GM12878 (cell line): ENCODE measurements around the gene C17orf107. TPM values are rescaled to one million over a fixed set of nuclear protein-coding genes. Genes with fewer than 3 reads are reported as not detected.

Experiments
- ATAC-seq: fragments of 200-7000 bp; cut with Tn5 transposase; 3 replicates; pipeline ENCODE4 v1.9.1; 2020; ENCODE audit warnings: mild to moderate bottlenecking, moderate library complexity
- BruUV-seq: library from RNA; stranded (reverse); fragments of 400-500 nt; replicated peaks from 2 replicates; lab custom pipeline; 2021; lab: Mats Ljungman, UMichigan
- CTCF ChIA-PET: fragments of 300-600 bp; sonication (Branson Sonifier 250); formaldehyde crosslinking; extraction: SDS; loops from one replicate; lab custom pipeline; 2021; ENCODE audit warnings: inconsistent platforms; lab: Yijun Ruan, JAX
- POLR2A ChIA-PET: fragments of 350-600 bp; formaldehyde crosslinking; extraction: SDS; loops from one replicate; lab custom pipeline; 2021; ENCODE audit warnings: inconsistent platforms; lab: Charles Lee
- RAD21 ChIA-PET: fragments of 300-600 bp; sonication (Branson Sonifier 250); formaldehyde crosslinking; loops from one replicate; lab custom pipeline; 2023; ENCODE audit warnings: antibody characterized with exemption; ENCODE audit not compliant: unreplicated experiment; lab: Charles Lee
- SMC1A ChIA-PET: fragments of 300-600 bp; sonication (Branson Sonifier 250); formaldehyde crosslinking; loops from one replicate; lab custom pipeline; 2023; ENCODE audit not compliant: unreplicated experiment, uncharacterized antibody; lab: Charles Lee
- DNase-seq: peaks from one replicate; pipeline ENCODE4 v3.0.0-alpha.2; 2011; ENCODE audit warnings: low read depth, low spot score
- FAIRE-seq: peaks from 3 replicates; lab custom pipeline; 2011; peaks lifted over from hg19 to GRCh38; lab: Jason Lieb, UNC
- H2AFZ ChIP-seq: 2 replicates; pipeline ENCODE4 v1.6.0; 2011; ENCODE audit warnings: low read depth, low read length, control low read depth; ENCODE audit not compliant: control insufficient read depth
- H3K27ac ChIP-seq: 2 replicates; pipeline ENCODE4 v1.5.1; 2011; ENCODE audit warnings: control low read depth; ENCODE audit not compliant: control insufficient read depth, insufficient read depth
- H3K27me3 ChIP-seq, 2 experiments: replicated peaks in 1 of 2; 2 replicates each; pipeline versions ENCODE4 v1.6.0 to v1.6.1; 2011; ENCODE audit warnings: low read length in 1 of 2; ENCODE audit not compliant: control insufficient read depth in 2 of 2, insufficient read depth in 2 of 2
- H3K36me3 ChIP-seq, 2 experiments: 2 replicates each; pipeline ENCODE4 v1.5.1; 2011; ENCODE audit warnings: low read length in 1 of 2; ENCODE audit not compliant: control insufficient read depth in 2 of 2, insufficient read depth in 2 of 2
- H3K4me1 ChIP-seq: 2 replicates; pipeline ENCODE4 v1.6.1; 2011; ENCODE audit warnings: mild to moderate bottlenecking, low read length, moderate library complexity, mixed read lengths; ENCODE audit not compliant: control insufficient read depth, insufficient read depth
- H3K4me2 ChIP-seq: 2 replicates; pipeline ENCODE4 v1.6.0; 2011; ENCODE audit warnings: control low read depth; ENCODE audit not compliant: control insufficient read depth, insufficient read depth
- H3K4me3 ChIP-seq: fragments of 200-600 bp; sonication (generic); 2 replicates; pipeline ENCODE4 v1.5.1; 2016
- H3K79me2 ChIP-seq: 2 replicates; pipeline ENCODE4 v1.6.0; 2011; ENCODE audit warnings: low read length; ENCODE audit not compliant: control insufficient read depth, insufficient read depth
- H3K9ac ChIP-seq: 2 replicates; pipeline ENCODE4 v1.8.0; 2011; ENCODE audit warnings: low read length, control low read depth, mixed read lengths; ENCODE audit not compliant: control insufficient read depth, insufficient read depth
- H3K9me3 ChIP-seq: replicated peaks from 3 replicates; pipeline ENCODE4 v1.5.1; 2011; ENCODE audit warnings: mild to moderate bottlenecking, low read length; ENCODE audit not compliant: control insufficient read depth, insufficient read depth
- H4K20me1 ChIP-seq: 2 replicates; pipeline ENCODE4 v1.6.0; 2011; ENCODE audit not compliant: control insufficient read depth, insufficient read depth
- BMI1 ChIP-seq: fragments of 450-650 bp; IDR thresholded peaks from 2 replicates; pipeline ENCODE4 v1.6.1; 2016; ENCODE audit warnings: mild to moderate bottlenecking, moderate library complexity, borderline replicate concordance
- HCFC1 ChIP-seq: fragments of 150-350 bp; IDR thresholded peaks from 2 replicates; pipeline ENCODE4 v1.6.1; 2014; ENCODE audit warnings: low read length
- IRF4 ChIP-seq: IDR thresholded peaks from 2 replicates; pipeline ENCODE4 v1.6.1; 2011; ENCODE audit warnings: low read depth, low read length
- NR2F1 ChIP-seq: fragments of 450-650 bp; conservative IDR thresholded peaks from 2 replicates; pipeline ENCODE4 v1.6.1; 2017; ENCODE audit warnings: mild to moderate bottlenecking
- PAX5 ChIP-seq: IDR thresholded peaks from 2 replicates; pipeline ENCODE4 v1.6.1; 2011; ENCODE audit warnings: low read depth, low read length, borderline replicate concordance
- POLR2AphosphoS2 ChIP-seq: IDR thresholded peaks from 2 replicates; pipeline ENCODE4 v1.6.1; 2011; ENCODE audit warnings: low read depth, mild to moderate bottlenecking, low read length, improper control_type of control experiment, moderate library complexity
- SRF ChIP-seq, 2 experiments: IDR thresholded peaks; 2 replicates each; pipeline ENCODE4 v1.6.1; 2011; ENCODE audit warnings: low read depth in 2 of 2, low read length in 2 of 2, mild to moderate bottlenecking in 1 of 2, moderate library complexity in 1 of 2
- SUPT20H ChIP-seq: IDR thresholded peaks from 2 replicates; pipeline ENCODE4 v1.6.1; 2011; ENCODE audit warnings: low read depth, mild to moderate bottlenecking, low read length, moderate library complexity, borderline replicate concordance; ENCODE audit not compliant: control insufficient read depth
- WGBS: methylation state at CpG from one replicate; pipeline ENCODE4 v1.1.6; 2016; ENCODE audit warnings: low lambda C conversion rate; ENCODE audit not compliant: insufficient replicate concordance, insufficient coverage; ENCODE audit errors: missing lambda C conversion rate; 5-methylcytosine and 5-hydroxymethylcytosine counted together
- in situ Hi-C: fragments of 300-500 bp; cut with MboI; formaldehyde crosslinking; loops from 9 replicates; pipeline ENCODE4 v1.14.3; 2018; ENCODE audit warnings: mixed read lengths
- intact Hi-C: fragments of 100-400 bp; cut with micrococcal nuclease; formaldehyde crosslinking; loops from one replicate; pipeline ENCODE4 v1.14.2; 2022; ENCODE audit not compliant: unreplicated experiment
- polyA plus RNA-seq, 11 experiments: library from polyadenylated mRNA; depleted of rRNA in 4 of 11; unstranded in 6 of 11; stranded (reverse) in 5 of 11; fragments of >200 nt; fragmentation: Nextera tagmentation in 4 of 11; fragmentation: Illumina TruSeq in 1 of 11; extraction: Ambion mirVana in 4 of 11; extraction: Trizol in 1 of 11; gene quantifications; 1 replicate in 1 of 11; 2 replicates in 10 of 11; pipeline versions ENCODE4 v1.2.1 to v1.2.3, GENCODE V29; 2011 to 2016; ENCODE audit warnings: inconsistent platforms in 2 of 11, missing spikeins in 2 of 11, low read depth in 1 of 11
- total RNA-seq, 4 experiments: library from RNA; depleted of rRNA in 3 of 4; stranded (reverse); fragments of >200 nt in 3 of 4; fragmentation: Illumina TruSeq in 1 of 4; extraction: Trizol in 1 of 4; gene quantifications; 2 replicates each; pipeline versions ENCODE4 v1.2.1 to v1.2.3, GENCODE V29; 2013 to 2021
- TF ChIP-seq, protein P1 (sequence below): fragments of 450-650 bp; IDR thresholded peaks from 2 replicates; pipeline ENCODE4 v1.6.1; 2017; ENCODE audit warnings: mild to moderate bottlenecking, low read depth, inconsistent platforms; ENCODE audit not compliant: poor library complexity, severe bottlenecking
- TF ChIP-seq, protein P2 (sequence below): IDR thresholded peaks from 2 replicates; pipeline ENCODE4 v1.6.1; 2011; ENCODE audit warnings: low read depth, low read length, improper control_type of control experiment, borderline replicate concordance
- TF ChIP-seq, protein P3 (sequence below): IDR thresholded peaks from 2 replicates; pipeline ENCODE4 v1.6.1; 2011; ENCODE audit warnings: borderline replicate concordance, low read depth, mild to moderate bottlenecking, moderate library complexity, low read length; ENCODE audit not compliant: insufficient read depth, poor library complexity, severe bottlenecking
- TF ChIP-seq, protein P4 (sequence below): IDR thresholded peaks from 2 replicates; pipeline ENCODE4 v1.6.1; 2011; ENCODE audit warnings: borderline replicate concordance, low read depth, mild to moderate bottlenecking, moderate library complexity, mixed read lengths, low read length; ENCODE audit not compliant: insufficient read depth; ENCODE audit errors: extremely low read length
- TF ChIP-seq, protein P5 (sequence below): fragments of 450-650 bp; conservative IDR thresholded peaks from 2 replicates; pipeline ENCODE4 v1.6.1; 2017; ENCODE audit warnings: mild to moderate bottlenecking, moderate library complexity

C17orf107 gene
- total and polyA plus RNA-seq, 10 of the 15 experiments (the other 5 are each of a cell fraction or from before 2014, with no cell fraction given), result 0.05 to 0.46 (median 0.11) TPM; not detected in 3

DNA sequence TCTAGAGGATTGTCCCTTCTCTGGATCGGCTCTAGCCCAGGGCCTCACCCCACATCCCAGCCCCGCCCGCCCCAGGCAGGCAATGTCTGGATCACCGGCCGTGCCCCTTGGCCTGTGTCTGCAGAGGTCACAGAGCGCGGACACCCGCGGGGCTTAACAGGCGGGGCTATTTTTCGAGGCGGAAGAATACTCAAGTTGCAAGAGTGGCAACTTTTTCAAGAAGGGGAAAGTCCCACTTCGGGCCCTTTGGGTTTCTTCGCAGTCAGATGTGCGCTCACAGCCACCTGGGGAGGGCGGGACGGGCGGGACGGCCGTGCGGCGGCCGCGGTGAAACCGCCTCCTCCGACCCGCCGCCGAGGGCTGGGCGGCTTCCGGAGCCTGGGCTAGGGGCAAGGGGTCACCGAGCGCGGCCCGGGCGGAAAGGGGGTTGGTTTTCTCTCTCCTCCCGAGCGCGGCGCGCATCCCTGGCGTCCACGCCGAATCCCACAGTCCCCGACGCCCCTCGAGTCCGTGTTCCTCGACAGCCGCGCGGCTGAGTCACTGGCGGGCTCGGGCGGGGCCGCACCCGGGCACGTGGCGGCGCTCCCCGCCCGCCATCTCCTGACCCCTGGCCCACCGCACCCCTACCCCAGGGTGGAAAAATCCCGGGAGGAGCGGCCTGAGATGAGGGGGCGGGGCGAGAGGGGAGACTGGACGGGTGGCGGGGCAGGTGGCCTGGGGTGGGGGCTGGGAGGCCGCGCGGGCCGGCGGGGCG lies 50.2 kb downstream of the C17orf107 start:
- H3K36me3 ChIP-seq, result peaks cover 10 to 12% of the 10 kb centered on the region in 2 experiments
- intact Hi-C loops, result loop anchor here (1.0 to 2.0 kb wide), 2 partner anchors 18 to 47 kb away; partner anchors contain the start of genes INCA1, KIF1C and SPAG7
- TF ChIP-seq PAX5, result 0 out of 2 replicates have a peak, but pooled peaks have one; percentile 0
- TF ChIP-seq, protein P1, sequence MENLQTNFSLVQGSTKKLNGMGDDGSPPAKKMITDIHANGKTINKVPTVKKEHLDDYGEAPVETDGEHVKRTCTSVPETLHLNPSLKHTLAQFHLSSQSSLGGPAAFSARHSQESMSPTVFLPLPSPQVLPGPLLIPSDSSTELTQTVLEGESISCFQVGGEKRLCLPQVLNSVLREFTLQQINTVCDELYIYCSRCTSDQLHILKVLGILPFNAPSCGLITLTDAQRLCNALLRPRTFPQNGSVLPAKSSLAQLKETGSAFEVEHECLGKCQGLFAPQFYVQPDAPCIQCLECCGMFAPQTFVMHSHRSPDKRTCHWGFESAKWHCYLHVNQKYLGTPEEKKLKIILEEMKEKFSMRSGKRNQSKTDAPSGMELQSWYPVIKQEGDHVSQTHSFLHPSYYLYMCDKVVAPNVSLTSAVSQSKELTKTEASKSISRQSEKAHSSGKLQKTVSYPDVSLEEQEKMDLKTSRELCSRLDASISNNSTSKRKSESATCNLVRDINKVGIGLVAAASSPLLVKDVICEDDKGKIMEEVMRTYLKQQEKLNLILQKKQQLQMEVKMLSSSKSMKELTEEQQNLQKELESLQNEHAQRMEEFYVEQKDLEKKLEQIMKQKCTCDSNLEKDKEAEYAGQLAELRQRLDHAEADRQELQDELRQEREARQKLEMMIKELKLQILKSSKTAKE, result no peak
- no peak for TF ChIP-seq IRF4
- TF ChIP-seq SRF (IDR thresholded peaks at IDR 0.05; ENCODE audit: low read depth in 2 of 2, low read length in 2 of 2), result no peak
- TF ChIP-seq, protein P2, sequence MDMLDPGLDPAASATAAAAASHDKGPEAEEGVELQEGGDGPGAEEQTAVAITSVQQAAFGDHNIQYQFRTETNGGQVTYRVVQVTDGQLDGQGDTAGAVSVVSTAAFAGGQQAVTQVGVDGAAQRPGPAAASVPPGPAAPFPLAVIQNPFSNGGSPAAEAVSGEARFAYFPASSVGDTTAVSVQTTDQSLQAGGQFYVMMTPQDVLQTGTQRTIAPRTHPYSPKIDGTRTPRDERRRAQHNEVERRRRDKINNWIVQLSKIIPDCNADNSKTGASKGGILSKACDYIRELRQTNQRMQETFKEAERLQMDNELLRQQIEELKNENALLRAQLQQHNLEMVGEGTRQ, result no peak
- TF ChIP-seq, protein P3, sequence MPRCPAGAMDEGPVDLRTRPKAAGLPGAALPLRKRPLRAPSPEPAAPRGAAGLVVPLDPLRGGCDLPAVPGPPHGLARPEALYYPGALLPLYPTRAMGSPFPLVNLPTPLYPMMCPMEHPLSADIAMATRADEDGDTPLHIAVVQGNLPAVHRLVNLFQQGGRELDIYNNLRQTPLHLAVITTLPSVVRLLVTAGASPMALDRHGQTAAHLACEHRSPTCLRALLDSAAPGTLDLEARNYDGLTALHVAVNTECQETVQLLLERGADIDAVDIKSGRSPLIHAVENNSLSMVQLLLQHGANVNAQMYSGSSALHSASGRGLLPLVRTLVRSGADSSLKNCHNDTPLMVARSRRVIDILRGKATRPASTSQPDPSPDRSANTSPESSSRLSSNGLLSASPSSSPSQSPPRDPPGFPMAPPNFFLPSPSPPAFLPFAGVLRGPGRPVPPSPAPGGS, result peak; percentile 77
- TF ChIP-seq, protein P4, sequence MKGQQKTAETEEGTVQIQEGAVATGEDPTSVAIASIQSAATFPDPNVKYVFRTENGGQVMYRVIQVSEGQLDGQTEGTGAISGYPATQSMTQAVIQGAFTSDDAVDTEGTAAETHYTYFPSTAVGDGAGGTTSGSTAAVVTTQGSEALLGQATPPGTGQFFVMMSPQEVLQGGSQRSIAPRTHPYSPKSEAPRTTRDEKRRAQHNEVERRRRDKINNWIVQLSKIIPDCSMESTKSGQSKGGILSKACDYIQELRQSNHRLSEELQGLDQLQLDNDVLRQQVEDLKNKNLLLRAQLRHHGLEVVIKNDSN, result peak; percentile 46
- no peak for TF ChIP-seq SUPT20H
- TF ChIP-seq, protein P5, sequence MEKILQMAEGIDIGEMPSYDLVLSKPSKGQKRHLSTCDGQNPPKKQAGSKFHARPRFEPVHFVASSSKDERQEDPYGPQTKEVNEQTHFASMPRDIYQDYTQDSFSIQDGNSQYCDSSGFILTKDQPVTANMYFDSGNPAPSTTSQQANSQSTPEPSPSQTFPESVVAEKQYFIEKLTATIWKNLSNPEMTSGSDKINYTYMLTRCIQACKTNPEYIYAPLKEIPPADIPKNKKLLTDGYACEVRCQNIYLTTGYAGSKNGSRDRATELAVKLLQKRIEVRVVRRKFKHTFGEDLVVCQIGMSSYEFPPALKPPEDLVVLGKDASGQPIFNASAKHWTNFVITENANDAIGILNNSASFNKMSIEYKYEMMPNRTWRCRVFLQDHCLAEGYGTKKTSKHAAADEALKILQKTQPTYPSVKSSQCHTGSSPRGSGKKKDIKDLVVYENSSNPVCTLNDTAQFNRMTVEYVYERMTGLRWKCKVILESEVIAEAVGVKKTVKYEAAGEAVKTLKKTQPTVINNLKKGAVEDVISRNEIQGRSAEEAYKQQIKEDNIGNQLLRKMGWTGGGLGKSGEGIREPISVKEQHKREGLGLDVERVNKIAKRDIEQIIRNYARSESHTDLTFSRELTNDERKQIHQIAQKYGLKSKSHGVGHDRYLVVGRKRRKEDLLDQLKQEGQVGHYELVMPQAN, result no peak
- TF ChIP-seq HCFC1, result peak; percentile 11
- peak; percentile 58; the same call in 1 of the 2 replicates for TF ChIP-seq POLR2AphosphoS2
- no peak for TF ChIP-seq BMI1
- peak; percentile 98 for TF ChIP-seq NR2F1

More for the DNA sequence above, 50.2 kb downstream of the C17orf107 start:
- H3K9ac ChIP-seq, result peak overlapping the region; percentile 83
- 0% methylated on average over 40 of the region's 75 CpGs for WGBS
- peak overlapping the region; percentile 80 for H3K4me2 ChIP-seq
- H3K79me2 ChIP-seq, result peaks cover 53% of the 10 kb centered on the region
- peak overlapping the region; percentile 96 for H3K4me3 ChIP-seq
- in situ Hi-C loops, result no loop called here
- ChIA-PET CTCF (interaction anchor here (3.3 to 3.4 kb wide), 2 partner anchors 17 kb away, joined by 13 to 23 read pairs; partner anchors contain the start of gene SPAG7), RAD21 (interaction anchor here (0.9 to 9.8 kb wide), 4 partner anchors 9 to 40 kb away, joined by 4 to 73 read pairs (median 10); partner anchors contain the start of genes RNF167, SLC25A11 and SPAG7), POLR2A (interaction anchor here (1.0 to 17.5 kb wide), 4 partner anchors 10 to 79 kb away, joined by 4 to 272 read pairs (median 18); partner anchors contain the start of genes RNF167, SLC25A11 and SPAG7), SMC1A (interaction anchor here (0.9 to 7.1 kb wide), 4 partner anchors 17 to 112 kb away, joined by 3 to 50 read pairs (median 14); partner anchors contain the start of gene SPAG7)
- no peak for DNase-seq
- no peaks in the 10 kb centered on the region for H3K27me3 ChIP-seq
- peak; percentile 44 for ATAC-seq
- BruUV-seq, result no TSS peak
- peaks cover 28% of the 10 kb centered on the region for H3K4me1 ChIP-seq
- no peak for FAIRE-seq
- peak overlapping the region; percentile 61 for H2AFZ ChIP-seq
- H3K27ac ChIP-seq, result peak overlapping the region; percentile 85
- H3K9me3 ChIP-seq, result no peaks in the 10 kb centered on the region
- peaks cover 5% of the 10 kb centered on the region for H4K20me1 ChIP-seq
